Uterus (tissue), 2 donors: Measurements from ENCODE around the gene GAP43.

Experiments used
- CTCF ChIP-seq, 4 experiments: fragments of 200-600 bp in 2 of 4; fragments of 450-650 bp in 2 of 4; sonication (generic) in 2 of 4; IDR thresholded peaks; one replicate each; pipeline ENCODE4 v1.5.1; 2016 to 2019; ENCODE audit warnings: antibody characterized with exemption in 4 of 4, mild to moderate bottlenecking in 2 of 4, moderate library complexity in 1 of 4
- POLR2A ChIP-seq, 2 donors: fragments of 450-650 bp; IDR thresholded peaks; one replicate each; pipeline ENCODE4 v1.6.1; 2016; ENCODE audit warnings: antibody characterized with exemption in 2 of 2, mild to moderate bottlenecking in 1 of 2, moderate library complexity in 1 of 2

- TF ChIP-seq POLR2A (IDR thresholded peaks at IDR 0.05) (no peak), CTCF (IDR thresholded peaks at IDR 0.05) (no peak)
Observed at GRCh38 chr3:115628075-115628412, 4.7 kb downstream of the GAP43 start.
